Activated CD4-positive, alpha-beta T cell treated with anti-CD3 and anti-CD28 coated beads, Interleukin-10, Interleukin-2, amounts not matched to agents 100 ng/mL and 50 ng/mL, durations not matched to agents 16 hours and 8 hours (primary cell): Measurements from ENCODE around the gene ELOA2.
"Not testable (repeated sequence)": the region's sequence is repeated elsewhere in the genome, so short reads cannot be mapped to it uniquely, and the experiment has no call there.

Experiments used
- DNase-seq: peaks from one replicate; pipeline ENCODE4 v3.0.0-alpha.2; 2020

Gene ELOA2

GRCh38 chr18:47035156-47035671 lies at the start of gene ELOA2:
Gene ELOA2 (minus strand): TSS chr18:47035621. CDS start chr18:47035264, 357 bp downstream.
- no peak for DNase-seq

GRCh38 chr18:47081578-47081977 lies 46.2 kb upstream of the ELOA2 start:
- DNase-seq: no peak

- DNase-seq: no peak
Observed at GRCh38 chr18:47080872-47081271, 45.5 kb upstream of the ELOA2 start.

DNA sequence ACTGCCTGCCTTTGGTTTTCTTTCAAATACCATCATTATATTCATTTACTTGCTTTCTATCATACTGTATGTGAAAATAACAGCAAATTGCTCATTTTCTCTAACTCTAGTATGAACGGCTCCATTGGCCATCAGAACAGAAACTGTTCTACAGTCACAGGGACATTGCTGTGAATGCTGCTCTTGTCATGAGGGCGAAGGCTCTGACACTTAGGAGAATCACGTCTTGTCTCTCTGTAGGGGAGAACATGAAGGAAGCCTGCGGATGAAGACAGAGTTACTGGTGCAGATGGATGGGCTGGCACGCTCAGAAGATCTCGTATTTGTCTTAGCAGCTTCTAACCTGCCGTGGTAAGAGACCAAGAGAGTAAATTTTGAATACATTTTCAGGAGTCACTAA lies 41.7 kb upstream of the ELOA2 start:
- no peak for DNase-seq

- DNase-seq: no peak
Observed at GRCh38 chr18:47075098-47075883, 39.9 kb upstream of the ELOA2 start.

GRCh38 chr18:47067648-47068047 lies 32.2 kb upstream of the ELOA2 start:
- DNase-seq: no peak

DNA sequence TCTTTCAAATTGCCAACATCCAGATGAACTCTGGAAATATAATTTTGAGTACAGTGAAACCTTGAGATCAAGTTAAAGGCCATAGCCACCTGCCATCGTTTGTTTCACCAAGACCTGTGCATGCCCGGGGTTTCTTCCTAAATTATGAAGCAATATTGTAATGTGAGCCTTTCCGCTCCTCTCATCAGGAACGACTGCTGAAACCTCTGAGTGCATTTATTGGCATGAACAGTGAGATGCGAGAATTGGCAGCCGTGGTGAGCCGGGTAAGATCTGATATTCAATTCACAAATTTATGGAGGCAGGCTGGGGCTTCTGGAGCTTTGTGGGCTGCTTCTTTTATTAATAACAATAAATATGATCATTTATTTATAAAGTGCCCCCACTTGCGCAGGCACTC lies 27.7 kb upstream of the ELOA2 start:
- no peak for DNase-seq

GRCh38 chr18:47062471-47062870 lies 27.1 kb upstream of the ELOA2 start:
- no peak for DNase-seq

DNA sequence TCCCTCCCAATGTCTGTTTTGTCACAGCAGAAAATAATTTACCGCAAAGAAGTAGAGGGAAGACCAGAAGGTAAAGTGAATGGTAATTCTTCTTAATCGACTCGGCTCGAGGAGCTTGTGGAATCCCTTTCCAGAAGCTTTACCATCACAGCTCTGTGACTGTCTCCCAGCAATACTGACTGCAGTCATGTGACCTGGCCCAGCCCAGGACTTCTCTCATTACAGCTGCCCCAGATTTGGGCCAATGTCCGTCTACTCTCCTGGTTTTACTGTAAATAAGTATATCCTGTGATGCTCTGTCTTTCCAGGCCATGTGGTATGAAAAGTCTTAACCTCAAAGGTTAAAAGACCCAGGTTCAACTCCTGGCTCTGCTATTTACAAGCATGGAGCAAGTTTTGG lies 18.9 kb upstream of the ELOA2 start:
- DNase-seq: no peak

- peak; percentile 44 for DNase-seq
Observed at GRCh38 chr18:47050468-47050867, 15.0 kb upstream of the ELOA2 start.

DNA sequence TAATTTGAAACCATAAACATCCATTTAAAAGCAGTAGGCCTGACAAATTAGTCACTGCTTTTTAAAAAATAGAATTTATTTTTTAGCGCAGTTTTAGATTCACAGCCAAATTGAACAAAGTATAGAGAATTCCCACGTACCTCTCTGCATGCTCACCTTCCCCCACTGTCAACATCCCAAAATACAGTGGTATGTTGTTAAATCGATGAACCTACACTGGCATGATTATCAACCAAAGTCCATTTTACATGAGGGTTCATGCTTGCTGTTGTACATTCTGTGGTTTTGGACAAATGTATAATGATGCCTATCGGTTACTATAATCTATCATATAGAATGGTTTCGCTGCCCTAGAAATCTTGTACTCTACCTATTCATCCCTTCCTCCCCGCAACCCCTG lies 5.6 kb upstream of the ELOA2 start:
- no peak for DNase-seq

DNA sequence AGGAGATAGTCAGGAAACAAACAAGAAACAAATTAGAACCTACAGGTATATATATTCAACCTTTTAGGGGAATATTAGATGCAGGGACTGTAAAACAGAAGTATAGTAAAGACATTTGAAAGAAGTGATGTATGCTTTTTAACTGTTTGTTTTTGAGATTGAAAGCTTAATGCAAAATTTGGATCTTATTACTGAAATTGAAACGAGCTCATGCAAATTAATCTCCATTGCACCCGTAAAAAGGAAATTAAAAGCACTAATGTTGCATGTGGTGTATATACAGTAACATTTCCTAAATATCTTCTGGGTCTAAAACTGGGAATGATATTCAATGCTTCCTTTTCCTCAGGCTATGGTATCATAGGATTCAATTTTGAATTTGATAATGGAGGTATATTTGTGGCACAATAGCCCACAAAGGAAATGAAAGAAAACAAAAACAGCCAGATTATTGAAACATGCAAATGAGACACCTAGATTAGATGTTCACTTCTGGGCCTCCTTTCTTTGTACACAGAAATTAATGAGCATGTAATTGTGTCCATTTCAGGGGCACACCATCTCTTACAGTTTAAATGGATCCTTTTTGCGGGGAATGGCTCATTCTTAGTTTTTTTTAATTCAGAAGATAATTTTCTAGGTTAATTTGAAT lies 1.6 kb upstream of the ELOA2 start:
- no peak for DNase-seq

DNA sequence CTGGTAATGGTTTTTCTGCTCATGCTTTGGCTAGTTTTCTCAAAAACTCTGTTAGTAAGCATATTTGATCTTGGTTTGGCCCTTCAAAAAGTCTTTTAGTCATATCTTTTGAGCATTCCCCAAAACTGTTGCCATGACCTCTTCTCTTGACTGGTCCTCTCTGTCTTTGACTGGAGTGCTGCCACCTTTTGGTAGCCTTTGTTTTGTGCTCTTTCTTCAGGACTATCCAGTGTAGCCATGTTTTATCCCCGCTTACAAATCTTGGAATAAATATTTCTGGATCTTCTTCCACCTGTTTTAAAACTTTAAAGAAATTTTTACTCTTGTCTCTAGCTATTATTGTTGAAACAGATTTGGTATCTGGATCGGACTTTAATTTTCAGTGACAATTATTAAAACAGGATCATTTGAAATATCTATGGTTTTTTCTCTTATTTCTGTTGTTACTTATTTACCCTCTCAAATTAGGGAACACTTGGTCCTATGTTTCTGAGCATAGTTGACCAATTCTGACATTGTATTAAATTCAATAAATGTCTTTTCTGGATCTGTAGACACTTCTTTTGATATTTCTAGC lies 965 bp upstream of the ELOA2 start:
- DNase-seq: no peak

DNA sequence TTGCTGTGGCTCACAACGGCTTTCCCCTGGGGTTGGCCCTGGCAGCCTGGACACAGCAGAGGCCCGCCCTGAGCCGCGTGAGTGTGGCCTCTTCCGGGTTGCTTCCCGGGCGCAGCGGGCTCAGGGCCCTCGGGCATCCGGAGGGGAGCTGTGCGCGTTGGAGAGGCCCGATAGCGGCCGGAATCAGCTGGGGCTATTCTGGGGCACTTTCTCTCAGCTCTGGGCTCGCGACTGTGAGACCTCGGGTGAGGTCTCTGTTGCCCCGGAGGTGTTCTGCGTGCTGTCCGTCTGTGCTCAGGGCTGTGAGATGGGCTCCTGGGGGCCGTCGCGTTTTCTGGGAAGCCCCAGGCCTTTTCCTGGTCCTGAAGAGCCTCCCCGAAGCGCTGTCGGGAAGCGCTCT lies 830 bp downstream of the ELOA2 start:
- not testable (repeated sequence) for DNase-seq

DNA sequence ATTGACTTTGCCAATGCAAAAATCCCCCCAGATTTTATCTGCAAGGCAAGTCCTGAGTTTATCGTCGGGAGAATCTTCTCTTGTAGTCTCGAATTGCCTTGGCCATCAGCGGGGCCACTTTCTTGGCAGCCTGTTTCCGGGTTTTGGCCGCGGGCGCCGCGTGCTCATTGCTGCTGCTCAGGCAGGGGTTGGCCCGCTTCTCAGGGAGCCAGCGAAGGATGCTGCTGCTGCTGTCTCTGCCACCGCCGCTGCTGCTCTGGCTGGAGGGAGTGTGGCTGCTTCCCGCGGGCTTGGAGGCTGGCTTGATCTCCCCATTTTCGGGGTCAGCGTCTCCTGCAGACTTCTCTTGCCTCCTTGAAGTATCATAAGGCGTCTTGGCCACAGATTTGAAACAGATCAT lies 2.5 kb downstream of the ELOA2 start:
- DNase-seq: no peak

DNA sequence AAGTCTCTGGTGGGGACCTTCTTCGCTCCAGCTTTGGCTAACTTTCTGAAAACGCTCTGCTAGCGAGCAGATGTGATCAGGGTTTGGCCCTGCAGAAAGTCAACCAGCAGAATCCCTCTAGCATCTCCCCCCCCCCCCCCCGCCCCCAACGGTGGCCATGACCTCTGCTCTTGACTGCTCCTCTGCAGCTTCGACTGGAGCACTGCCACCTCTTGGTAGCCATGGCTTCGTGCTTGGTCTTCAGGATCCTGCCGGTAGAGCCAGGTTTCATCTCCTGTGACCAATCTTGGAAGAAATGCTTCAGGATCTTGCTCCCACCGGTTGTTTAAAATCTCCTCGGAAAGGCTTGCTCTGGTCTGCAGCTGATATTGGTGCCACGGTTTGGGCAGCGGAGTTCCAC lies 4.5 kb downstream of the ELOA2 start:
- not testable (repeated sequence) for DNase-seq

DNA sequence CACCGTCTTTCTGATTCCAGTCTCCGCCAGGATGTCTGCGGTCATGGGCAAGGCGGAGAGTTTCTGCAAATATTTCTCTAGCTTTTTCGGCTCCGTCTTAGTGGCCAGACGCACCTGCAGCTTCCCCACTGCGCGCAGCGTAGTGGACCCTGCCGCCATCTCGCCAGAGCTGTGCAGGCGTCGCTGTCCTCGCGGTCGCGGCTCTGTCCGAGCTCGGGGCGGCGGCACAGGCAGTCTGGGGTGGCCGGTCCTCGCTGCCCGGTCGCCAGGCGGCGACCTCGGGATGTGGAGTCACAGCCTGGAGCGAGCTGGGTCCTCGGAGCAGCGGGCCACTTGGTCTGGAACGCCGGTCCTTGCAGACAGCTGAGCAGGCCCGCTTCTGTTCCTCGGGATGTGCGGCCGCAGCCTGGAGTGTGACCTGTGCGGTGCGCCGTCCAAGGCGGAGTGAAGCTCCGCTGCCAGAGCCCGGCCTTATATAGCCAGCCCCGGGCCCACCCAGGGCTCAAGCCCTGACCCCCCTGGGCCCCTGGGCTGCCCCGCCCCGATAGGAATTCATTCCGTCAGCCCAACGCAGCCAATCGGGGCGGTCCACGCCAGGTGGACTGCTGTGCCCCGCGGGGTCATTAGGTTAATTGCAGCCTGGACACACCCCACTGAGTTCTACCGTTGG lies 5.6 kb downstream of the ELOA2 start:
- DNase-seq: not testable (repeated sequence)

GRCh38 chr18:47028738-47029137 lies 6.7 kb downstream of the ELOA2 start:
- not testable (repeated sequence) for DNase-seq

GRCh38 chr18:47025557-47026174 lies 9.8 kb downstream of the ELOA2 start:
- DNase-seq: not testable (repeated sequence)

- not testable (repeated sequence) for DNase-seq
Observed at GRCh38 chr18:47023769-47024465, 11.5 kb downstream of the ELOA2 start.

GRCh38 chr18:47022821-47023220 lies 12.6 kb downstream of the ELOA2 start:
- DNase-seq: not testable (repeated sequence)

DNA sequence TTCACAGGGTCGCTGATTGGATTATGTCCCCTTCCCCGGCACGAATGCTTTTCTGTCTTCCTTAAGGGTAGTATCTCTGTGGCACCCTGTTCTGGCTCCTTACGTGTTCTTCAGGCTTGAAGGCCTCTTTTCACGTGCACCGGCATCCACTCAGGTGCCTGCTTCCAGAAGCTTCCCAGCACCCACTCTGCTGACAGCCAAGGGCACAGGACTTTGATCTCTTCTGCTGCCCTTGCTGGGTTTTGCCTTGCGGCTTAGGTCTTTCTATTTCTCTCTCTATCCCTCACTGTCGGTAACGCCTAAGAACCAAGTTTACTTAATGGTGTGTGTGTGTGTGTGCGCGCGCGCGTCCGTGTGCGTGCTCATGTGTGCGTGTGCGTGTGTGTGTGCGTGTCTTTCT lies 14.7 kb downstream of the ELOA2 start:
- not testable (repeated sequence) for DNase-seq
